Measurements from ENCODE around the gene SMCO1.
"Not testable (repeated sequence)": the region's sequence is repeated elsewhere in the genome, so short reads cannot be mapped to it uniquely, and the experiment has no call there.

The SMCO1 gene

GRCh38 chr3:196477678-196478077 is 37.5 kb downstream of the SMCO1 start:
- no peak for DNase-seq (ENCODE audit: extremely low read depth, low read depth)
- TF ChIP-seq CTCF (IDR thresholded peaks at IDR 0.05; ENCODE audit: low read depth, low read length): no peak

DNA sequence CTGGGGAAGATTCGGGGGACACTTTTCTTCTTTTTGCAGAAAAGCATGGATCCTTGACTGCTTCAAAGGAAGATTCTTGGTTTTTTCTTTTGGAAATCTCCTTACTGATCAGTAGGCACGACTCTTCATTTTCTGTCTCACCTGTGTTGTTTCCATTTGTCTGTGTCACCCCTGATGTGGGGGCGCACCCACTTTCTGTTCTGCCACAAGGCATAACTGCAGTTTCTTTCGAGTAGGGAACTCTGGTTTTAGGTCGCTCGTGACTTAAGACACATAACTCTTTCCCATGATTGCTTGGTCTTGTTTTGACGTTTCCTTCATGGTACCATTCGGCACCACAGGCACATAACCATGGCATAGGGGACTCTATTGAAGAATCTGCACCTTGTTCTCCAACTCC is 42.9 kb downstream of the SMCO1 start:
- no peak for TF ChIP-seq CTCF (IDR thresholded peaks at IDR 0.05; ENCODE audit: low read depth, low read length)
- DNase-seq (ENCODE audit: extremely low read depth, low read depth): no peak

GRCh38 chr3:196471551-196471950 is 43.6 kb downstream of the SMCO1 start:
- TF ChIP-seq CTCF (IDR thresholded peaks at IDR 0.05; ENCODE audit: low read depth, low read length): no peak
- DNase-seq (ENCODE audit: extremely low read depth, low read depth): no peak

DNA sequence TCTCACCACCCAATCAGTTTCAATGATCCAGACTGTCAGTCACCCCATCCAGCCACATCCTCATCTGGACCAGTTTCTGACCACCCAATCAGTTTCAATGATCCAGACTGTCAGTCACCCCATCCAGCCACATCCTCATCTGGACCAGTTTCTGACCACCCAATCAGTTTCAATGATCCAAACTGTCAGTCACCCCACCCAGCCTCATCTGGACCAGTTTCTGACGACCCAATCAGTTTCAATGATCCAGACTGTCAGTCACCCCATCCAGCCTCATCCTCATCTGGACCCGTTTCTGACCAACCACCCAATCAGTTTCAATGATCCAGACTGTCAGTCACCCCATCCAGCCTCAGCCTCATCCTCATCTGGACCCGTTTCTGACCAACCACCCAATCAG is 45.0 kb downstream of the SMCO1 start:
- not testable (repeated sequence) for DNase-seq (ENCODE audit: extremely low read depth, low read depth)

DNA sequence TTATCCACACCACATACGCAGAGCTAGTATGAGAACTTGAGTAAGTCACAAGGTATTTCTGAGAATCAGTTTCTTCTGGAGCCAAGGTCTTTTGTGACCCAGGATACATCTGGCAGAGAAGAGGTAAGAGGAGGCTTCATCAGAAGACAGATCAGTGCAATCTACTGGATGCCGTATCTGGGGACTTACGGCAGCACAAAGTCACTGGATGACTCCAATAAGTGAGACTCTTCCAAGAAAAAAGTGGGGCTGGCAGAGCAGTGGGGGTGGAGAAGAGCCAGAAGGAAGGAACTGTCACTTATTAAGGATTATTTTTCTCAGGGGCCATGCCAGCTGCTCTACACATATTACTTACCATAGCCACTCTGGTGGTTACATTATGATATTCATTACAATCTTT is 51.3 kb downstream of the SMCO1 start:
- TF ChIP-seq CTCF (IDR thresholded peaks at IDR 0.05; ENCODE audit: low read depth, low read length): no peak

GRCh38 chr3:196463478-196463756 is 51.7 kb downstream of the SMCO1 start:
- no peak for DNase-seq (ENCODE audit: extremely low read depth, low read depth)
- TF ChIP-seq CTCF (IDR thresholded peaks at IDR 0.05; ENCODE audit: low read depth, low read length): no peak

More for the DNA sequence above, 51.3 kb downstream of the SMCO1 start:
- no peak for DNase-seq (ENCODE audit: extremely low read depth, low read depth)

DNA sequence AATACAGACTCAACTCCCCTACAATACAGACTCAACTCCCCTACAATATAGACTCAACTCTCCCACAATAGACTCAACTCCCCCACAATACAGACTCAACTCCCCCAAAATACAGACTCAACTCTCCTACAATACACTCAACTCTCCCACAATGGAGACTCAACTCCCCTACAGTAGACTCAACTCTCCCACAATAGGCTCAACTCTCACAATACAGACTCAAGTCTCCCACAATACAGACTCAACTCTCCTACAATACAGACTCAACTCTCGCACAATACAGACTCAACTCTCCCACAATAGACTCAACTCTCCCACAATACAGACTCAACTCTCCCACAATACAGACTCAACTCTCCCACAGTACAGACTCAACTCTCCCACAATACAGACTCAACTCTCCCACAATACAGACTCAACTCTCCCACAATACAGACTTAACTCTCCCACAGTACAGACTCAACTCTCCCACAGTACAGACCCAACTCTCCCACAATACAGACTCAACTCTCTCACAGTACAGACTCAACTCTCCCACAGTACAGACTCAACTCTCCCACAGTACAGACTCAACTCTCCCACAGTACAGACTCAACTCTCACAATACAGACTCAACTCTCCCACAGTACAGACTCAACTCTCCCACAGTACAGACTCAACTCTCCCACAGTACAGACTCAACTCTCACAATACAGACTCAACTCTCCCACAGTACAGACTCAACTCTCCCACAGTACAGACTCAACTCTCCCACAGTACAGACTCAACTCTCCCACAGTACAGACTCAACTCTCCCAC is 52.3 kb downstream of the SMCO1 start:
- not testable (repeated sequence) for DNase-seq (ENCODE audit: extremely low read depth, low read depth)

GRCh38 chr3:196458063-196458462 is 57.1 kb downstream of the SMCO1 start:
- DNase-seq (ENCODE audit: extremely low read depth, low read depth): no peak
- TF ChIP-seq CTCF (IDR thresholded peaks at IDR 0.05; ENCODE audit: low read depth, low read length): no peak

- DNase-seq (ENCODE audit: extremely low read depth, low read depth): not testable (repeated sequence)
Measured at GRCh38 chr3:196457470-196457869, 57.7 kb downstream of the SMCO1 start.
